GM18909 (cell line): ENCODE measurements around the gene ARL10.
A peak's percentile ranks its signal among the peaks of the same experiment; 100 is the strongest.

ENCODE experiments used
- ATAC-seq: cut with Tn5 transposase; IDR thresholded peaks from one replicate; pipeline ENCODE4 v1.9.1; 2021; ENCODE audit warnings: mild to moderate bottlenecking; ENCODE audit not compliant: unreplicated experiment, poor library complexity

ARL10 gene

DNA sequence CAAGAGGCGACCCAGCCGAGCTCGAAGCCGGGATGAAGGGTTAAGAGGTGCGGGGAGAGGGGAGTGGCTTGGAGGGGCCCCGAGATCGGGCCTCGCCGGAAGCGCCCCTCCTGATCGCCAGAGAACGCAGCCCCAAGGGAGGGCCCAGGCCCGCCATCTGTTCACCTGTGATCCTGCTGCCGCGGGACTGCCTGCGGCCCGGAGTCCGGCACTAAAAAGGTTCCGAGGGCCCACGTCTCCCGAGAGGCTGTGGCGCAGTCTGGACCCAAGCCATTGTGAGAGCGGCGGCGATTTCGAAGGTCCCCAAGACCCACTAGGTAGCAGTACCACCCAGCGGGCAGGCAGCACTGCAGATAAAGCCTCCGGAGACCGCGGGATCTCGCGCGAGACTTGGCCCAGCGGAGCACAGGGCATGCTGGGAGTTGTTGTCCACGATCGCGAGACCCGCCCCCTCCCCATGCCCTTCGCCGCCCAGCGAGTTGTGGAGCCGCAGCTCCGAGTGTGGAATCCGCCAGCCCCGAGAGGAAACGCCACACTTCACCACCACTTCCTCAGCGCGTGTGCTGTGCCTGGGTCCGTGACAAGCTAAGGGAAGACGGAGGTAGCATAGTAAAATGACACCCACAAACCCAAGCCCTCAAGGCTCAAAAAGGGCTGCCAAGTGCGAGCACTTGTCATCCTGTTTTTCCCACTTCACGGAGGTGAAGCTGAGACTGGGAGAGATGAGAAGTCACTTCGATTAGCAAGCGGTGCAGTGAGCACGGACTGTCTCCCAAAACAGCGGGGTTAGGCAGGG, 3.7 kb upstream of the ARL10 start, which contains the start of gene KIAA1191:
TSS of gene KIAA1191 (minus strand) at position 328 of the 796 bp plus-strand sequence. CDS start 2,256 bp downstream, outside the sequence.
- ATAC-seq = peak; percentile 93

DNA sequence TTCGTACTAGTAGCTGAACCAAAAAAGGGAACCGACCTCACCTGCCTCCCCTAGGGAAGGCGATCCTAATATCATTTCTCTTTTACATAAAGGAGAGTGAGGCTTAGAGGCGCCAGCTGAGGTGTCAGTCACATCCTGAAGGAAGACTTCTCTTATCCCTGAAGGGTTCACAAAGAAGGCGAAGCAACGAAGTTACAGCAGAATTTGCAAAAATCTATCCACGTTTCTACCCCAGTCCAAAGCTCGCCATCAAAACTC, 3.1 kb upstream of the ARL10 start:
- peak; percentile 11 for ATAC-seq

DNA sequence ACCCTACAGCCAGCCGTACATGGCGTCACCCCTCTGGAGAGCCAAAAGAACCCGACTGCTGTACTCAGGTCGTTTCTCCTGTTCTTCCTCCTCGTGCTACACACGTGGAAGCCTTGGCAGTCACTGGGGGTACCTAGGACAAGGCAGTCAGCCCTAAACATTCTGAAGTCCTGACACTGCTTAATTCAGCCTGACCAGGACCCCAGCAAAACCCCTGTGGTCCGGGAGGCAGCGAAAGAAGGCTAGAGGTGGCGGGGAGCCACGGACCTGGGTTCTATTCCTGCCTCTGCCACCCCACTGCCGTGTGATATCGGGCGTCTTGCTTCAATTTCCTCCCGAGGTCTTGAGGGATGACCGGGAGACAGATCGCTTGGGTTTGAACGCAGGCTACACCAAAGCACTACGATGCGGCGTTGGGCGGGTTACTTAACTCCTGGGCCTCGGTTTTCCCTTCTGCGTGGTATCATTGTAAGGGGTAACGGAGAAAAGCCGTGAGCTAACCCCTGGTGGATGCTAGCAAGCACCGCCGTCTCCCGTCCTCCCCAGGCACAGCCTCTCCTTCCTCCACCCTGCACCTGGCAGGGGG, 429 bp upstream of the ARL10 start:
- no peak for ATAC-seq

DNA sequence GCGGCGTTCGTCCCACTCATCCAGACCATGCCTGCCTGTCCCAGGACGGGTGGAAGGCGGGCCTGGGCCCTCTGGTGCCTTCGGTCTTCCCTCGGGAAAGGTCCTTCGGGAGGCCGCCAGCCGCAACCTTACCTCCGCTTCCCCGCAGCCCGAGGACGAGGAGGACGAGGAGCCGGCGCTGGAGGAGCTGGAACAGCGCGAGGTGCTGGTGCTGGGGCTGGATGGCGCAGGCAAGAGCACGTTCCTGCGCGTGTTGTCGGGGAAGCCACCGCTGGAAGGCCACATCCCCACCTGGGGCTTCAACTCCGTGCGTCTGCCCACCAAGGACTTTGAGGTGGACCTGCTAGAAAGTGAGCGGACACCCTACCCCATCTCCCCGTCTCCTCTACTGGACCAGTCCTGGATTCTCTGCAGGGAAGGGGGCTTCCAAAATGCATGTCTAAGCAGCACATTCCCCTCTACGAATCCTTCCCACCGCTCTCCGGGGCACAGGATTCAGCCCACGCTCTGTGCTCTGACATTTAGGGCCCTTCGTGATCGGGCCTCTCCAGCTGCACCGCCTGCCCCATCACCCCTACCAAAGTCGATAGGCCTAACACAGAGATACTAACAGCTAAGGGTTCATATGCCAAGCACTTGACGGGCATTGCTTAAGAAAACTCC, 1.1 kb downstream of the ARL10 start:
- no peak for ATAC-seq

DNA sequence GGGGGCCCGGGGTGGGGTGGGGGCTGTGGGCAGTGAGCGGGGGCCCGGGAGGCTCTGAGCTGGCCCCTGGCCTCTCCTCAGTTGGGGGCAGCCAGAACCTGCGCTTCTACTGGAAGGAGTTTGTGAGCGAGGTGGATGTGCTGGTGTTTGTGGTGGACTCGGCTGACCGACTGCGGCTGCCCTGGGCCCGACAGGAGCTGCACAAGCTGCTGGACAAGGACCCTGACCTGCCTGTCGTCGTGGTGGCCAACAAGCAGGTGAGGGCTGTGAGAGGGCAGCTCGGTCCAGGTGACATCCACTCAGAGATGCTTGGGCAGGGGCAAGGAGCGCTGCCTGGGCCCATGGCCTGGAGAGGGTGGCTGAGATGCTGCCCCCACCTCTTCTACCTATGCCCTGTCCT, 3.4 kb downstream of the ARL10 start:
- ATAC-seq = no peak

DNA sequence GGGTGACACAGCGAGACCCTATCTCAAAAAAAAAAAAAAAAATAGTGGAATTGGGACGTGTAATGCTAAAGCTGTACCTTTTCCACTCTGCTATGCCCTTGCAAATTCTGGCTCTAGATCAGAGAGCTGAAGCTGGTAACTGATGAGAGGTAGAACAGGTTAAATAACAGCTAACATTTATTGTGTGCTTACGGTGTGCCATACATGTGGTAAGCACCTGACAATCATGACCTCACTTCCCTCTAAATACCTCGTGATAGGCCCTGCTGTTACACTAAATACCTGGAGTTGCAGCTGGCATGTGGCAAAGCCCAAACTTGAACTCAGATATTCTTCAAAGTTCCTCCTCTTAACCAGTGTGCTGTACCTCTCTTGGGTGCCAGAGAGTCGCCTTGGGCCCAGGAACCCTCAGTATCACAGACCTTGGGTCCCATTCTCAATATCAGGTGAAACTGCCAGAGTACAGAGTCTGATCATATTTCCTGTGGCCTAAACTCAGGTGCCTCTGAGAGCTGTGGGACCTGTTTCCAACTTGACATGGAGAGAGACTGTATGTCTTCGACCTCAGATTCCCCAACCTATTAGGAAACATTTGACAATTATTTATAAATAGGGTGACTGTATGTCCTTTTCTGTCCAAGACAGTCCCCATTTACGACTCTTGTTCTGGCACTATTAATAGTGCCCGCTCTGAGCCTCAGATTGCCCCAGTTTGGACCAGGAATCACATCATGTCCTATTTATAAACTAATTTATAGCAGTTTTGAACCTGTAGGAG, 4.8 kb downstream of the ARL10 start:
- no peak for ATAC-seq

DNA sequence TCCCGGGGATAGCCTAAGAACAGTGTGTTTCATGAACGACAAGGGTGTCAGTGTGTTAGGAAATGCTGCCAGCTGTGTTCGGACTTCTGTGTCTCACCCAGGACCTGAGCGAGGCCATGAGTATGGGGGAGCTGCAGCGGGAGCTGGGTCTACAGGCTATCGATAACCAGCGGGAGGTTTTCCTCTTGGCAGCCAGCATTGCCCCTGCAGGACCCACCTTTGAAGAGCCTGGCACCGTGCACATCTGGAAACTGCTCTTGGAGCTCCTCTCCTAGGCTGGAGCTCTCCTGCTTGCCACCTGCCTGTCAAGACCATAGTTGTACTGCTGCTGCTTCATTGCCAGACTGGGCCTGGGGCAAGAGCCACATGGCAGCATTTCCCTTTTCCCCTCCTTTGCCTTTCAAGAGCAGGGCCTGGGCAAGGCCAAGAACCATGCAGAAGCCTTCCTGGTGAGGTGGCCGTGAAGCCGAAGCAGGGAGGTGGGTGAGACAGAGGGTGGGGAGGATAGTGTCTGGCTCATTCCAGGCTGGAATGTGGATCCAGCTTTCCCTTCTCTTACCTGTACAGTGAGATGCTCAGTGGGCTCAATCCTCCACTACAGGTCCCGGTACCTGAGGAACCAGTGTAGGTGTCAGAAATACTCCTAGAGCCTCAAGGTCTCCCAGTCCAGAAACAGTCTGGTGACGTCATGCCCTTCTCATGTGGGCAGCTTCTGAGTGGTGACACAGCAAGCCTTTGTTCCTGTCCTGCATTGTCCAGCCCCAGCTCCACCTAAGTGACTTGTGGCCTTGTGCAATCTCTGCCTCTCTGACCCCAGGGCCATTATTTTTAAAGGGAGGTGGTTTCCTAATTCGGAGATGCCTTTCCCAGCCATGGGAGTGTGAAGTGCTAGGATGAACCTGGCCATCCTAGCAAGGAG, 6.6 kb downstream of the ARL10 start:
- ATAC-seq = no peak

DNA sequence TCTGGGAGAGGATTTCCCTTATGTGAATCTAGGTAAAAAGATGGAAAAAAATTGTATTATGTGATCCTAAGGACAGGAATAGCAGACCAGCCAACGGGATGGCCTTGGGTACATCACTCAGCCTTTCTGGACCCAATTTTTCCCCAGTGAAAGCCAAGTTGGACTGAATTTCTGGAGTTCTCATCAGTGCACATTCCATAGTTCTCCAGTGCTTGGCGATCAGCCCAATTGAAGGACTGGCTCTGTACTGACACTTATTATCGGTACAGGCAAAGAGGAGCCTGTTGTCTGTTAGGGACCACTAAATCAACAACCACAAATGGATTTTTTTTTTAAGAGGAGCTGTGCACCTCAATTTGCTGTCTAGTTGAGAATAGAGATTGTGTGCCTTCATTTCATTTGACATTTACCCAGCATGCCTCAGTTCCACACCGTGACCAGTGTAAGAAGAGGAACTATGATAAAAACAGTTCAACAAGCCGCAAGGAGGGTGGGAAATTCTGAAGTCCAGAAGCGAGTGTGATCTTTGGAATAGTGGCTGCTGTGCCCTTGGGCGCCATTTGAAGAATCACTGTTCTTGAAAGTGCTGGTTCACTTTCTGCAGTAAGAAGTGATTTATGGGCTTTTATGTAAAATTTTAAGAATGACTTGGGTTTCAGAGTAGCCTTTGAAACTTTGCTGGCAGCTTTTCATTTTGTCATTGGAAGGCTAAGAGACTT, 8.0 kb downstream of the ARL10 start:
- no peak for ATAC-seq

DNA sequence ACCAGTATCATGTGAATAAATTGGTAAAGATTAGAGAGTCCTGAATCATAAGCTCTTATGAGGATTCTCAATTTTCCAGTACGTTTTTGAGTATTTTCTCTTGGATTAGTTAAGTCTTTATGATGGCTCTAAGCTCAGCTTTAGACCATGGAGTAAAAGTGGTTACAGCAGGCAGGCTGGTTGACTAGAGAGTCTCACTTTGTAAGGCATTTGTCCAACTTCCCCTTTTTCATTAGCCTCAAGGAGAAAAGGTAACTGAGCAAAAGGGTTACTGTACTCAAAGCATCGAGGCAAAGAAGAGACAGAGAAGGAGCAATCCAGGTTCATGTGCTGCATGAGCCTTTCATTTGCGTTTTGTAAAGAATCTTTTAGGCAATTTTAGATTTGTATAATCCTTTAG, 14.6 kb downstream of the ARL10 start:
- ATAC-seq = no peak

DNA sequence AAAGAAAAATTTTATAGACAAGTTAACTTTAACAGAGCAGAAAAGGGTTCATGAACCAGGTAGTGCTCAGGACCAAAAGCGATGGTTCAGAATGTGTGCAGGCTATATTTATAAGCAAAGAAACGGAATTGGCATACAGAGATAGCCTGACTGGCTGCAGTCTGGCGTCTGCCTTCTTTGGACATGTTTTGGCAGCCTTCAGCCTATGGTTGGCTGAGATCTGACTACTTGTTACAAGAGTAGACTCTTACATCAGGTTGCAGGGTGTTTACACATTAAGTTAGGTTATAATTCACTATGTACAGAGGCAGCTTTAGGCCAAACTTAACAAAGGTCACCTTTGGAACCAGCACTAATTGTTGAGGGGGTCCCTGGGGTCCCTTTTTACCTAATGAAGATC, 16.1 kb downstream of the ARL10 start:
- no peak for ATAC-seq

DNA sequence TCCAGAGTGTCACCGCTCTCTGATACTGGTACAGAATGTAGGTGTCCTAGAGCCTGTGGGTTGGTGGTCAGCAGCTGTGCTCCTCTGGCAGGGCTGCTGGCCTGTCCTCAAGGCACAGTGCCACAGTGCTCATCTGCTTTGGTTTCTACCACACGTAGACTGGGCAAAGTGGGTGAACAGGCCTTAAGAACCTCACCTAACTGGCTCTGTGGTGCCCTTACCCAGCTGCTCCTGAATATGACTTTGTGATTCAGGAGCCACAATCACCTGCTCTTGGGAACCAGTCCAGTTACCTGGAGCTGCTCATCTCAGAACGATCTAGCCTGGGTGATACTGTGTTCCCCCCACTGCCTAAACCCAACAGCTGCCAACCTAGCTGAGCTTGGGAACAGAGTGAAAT, 16.7 kb downstream of the ARL10 start:
- ATAC-seq = no peak

DNA sequence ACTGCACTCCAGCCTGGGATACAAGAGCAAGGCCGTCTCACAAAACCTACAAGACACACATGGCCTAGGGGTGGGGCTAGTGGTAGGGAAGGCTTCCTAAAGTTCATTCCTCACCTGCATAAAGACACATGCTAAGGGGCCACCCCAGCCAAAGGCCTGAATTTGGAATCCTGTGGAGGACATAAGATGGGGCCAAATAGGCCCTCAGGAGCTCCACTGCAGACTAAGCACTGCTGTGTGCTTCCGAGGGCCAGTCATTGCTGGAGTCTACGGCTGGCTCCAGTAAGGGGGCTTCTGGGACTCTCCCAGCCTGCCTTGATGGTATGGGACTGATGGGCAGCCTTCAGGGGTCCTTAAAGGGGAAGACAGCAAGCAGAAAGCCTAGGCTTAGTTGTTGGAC, 17.4 kb downstream of the ARL10 start:
- ATAC-seq = no peak

DNA sequence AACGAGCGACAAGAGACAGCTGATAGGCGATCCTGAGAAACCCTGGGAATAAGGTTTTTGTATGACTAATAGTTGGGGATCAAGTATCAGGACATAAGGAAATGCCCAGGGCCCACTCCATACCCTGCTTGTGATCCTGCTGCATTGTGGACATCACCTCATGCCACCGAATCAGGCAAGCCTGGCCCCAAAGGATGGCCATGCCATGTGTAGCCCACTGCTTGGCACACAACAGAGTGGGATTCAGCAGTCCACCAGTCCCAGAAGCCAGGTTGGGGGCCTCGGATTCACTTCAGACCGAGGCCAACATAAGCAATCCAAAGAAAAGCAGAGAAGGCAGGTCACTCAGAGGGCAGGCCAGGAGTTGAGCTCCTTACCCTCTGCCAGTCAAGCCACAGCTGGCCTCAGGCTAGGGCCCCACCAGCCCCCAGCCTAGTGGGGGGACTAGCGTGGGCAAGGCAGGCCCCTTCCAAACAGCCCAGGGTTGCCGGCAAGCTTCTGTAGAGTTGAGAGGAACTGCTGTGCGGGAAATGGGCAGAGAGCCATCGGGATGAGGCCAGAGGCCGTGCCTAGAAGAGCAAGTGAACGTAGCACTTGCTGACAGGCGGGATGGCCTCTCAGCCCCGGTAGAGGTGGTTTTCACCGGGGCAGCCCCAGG, 18.1 kb downstream of the ARL10 start:
- no peak for ATAC-seq

DNA sequence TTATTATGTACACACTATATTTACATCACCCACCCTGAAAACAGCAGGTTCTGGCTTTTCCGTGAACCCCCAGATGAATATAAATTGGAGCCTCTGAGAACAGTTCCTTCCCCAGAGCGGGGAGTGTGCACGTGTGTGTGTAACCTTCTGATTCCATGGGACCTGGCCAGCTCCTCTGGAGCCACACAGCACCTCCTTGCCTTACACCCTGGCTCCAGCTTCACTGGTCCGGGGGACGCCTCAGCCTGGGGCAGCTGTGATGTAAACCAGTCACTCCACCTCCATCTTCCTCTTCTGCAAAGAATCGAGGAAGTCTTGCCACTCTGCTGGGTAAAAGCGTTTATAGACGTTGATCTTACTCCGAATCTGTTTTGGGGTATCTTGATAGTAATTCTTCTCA, 18.7 kb downstream of the ARL10 start:
- ATAC-seq = no peak

DNA sequence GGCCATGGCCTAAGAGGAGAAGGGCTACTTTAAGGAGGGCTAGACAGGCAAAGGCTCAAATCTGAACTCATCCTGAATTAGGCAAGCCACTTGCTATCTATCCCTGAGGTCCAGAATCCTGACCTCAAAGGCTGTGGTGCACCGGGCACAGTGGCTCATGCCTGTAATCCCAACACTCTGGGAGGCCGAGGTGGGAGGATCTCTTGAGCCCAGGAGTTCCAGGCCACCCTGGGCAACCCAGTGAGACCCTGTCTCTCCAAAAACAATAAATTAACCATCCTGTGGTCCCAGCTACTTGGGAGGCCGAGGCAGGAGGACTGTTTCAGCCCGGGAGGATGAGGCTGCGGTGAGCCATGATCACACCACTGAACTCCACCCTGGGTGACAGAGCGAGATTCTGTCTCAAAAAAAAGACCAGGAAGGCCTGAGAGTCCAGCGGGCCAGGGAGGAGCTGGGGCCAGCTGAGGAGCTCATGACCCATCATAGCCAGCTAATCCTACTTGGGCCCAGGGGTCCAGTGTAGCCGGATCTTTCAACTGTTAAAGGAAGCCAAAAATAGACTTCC, 19.2 kb downstream of the ARL10 start:
- no peak for ATAC-seq

DNA sequence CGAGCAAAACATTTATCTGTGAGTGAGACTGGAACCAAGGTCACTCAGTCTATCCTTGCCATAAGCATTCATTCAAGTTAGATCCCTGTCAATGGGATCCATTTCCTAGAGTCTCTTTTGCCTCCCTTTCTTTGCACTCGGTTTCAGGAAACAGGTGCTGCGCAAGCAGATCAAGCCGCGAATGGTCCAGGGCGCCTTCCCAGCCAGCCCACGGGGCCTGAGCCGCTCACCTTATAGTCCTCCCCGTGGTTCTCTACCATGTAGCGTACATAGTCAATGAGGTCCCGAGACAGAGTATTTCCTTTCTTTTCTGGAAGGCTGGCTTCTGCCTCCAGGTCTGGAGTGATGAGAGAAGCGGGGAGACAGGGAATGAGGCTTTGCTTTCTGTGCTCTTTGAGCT, 19.7 kb downstream of the ARL10 start:
- ATAC-seq = no peak

DNA sequence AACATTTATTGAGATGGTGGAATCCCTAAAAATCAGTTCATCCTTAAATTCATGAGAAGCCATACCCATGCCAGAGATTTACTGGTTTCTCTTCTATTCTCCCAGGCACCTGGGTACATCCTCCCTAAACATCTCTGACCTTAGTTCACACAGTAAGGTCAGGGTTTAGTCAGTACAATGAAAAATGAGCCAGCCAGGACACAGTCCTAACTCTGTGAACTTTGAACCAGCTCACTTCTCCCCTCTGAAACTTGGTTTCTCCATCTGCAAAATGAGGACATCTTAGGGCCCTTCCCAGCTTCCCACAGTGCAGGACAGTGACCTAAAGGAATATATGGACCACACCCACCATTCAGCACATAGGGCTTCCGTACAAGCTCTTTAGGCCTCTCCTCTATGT, 21.2 kb downstream of the ARL10 start:
- ATAC-seq = no peak

DNA sequence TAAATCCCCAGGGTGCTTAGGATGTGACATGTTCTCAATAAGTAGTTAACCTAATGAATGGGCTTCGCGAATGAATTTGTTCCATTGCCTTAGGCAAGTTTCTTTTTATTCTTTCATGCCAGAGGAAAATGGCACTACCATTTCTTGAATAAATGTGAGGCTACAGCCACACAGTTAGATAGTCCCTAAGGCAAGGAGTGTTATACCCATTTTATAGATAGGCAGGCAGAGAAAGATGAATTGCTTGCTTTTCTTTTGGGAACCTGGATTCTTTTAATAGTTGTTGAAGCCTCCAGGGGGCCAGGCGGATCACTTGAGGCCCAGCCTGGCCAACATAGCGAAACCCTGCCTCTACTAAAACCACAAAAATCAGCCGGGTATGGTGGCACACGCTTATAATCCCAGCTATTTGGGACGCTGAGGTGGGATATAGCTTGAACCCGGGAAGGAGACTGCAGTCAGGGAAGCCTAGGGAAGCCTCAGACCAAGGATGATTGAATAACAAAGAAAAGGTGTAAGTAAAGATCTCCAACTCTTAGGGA, 22.2 kb downstream of the ARL10 start:
- ATAC-seq = no peak
